Neural cell (in vitro differentiated cells): ENCODE results near the gene ACOT7. TPM values are rescaled to one million over a fixed set of nuclear protein-coding genes. Genes with fewer than 3 reads are reported as not detected.

Experiments used
- H2AFZ ChIP-seq: fragments of 200-600, 300-800 bp; sonication (generic), shearing (Covaris generic); 2 replicates; pipeline ENCODE4 v1.6.0; 2014; ENCODE audit warnings: low read depth, mild to moderate bottlenecking, antibody characterized with exemption, low read length, moderate library complexity
- H3F3A ChIP-seq: fragments of 200-600 bp; shearing (Covaris generic); 2 replicates; pipeline ENCODE4 v1.6.1; 2016; ENCODE audit warnings: mild to moderate bottlenecking, moderate library complexity, mixed read lengths, antibody characterized with exemption, low read length; ENCODE audit not compliant: insufficient read depth, poor library complexity, severe bottlenecking
- H3K27ac ChIP-seq: fragments of 200-600, 300-800 bp; sonication (generic), shearing (Covaris generic); 2 replicates; pipeline ENCODE4 v1.5.1; 2014; ENCODE audit warnings: mild to moderate bottlenecking, low read length, moderate library complexity
- H3K27me3 ChIP-seq: fragments of 300-800, 200-600 bp; sonication (generic), shearing (Covaris generic); 2 replicates; pipeline ENCODE4 v1.6.0; 2014; ENCODE audit warnings: mild to moderate bottlenecking, low read depth, low read length, moderate library complexity; ENCODE audit not compliant: insufficient read depth
- H3K36me3 ChIP-seq: fragments of 300-800, 200-600 bp; sonication (generic), shearing (Covaris generic); 2 replicates; pipeline ENCODE4 v1.5.1; 2014; ENCODE audit warnings: mild to moderate bottlenecking, antibody characterized with exemption, low read length, moderate library complexity; ENCODE audit not compliant: insufficient read depth
- H3K4me2 ChIP-seq: fragments of 300-800, 200-600 bp; sonication (generic), shearing (Covaris generic); 2 replicates; pipeline ENCODE4 v1.6.0; 2014; ENCODE audit warnings: mild to moderate bottlenecking, low read length
- H3K4me3 ChIP-seq: fragments of 300-800, 200-600 bp; sonication (generic), shearing (Covaris generic); 2 replicates; pipeline ENCODE4 v1.5.1; 2014; ENCODE audit warnings: mild to moderate bottlenecking, low read length, moderate library complexity
- H3K79me2 ChIP-seq: fragments of 200-600 bp; shearing (Covaris generic); replicated peaks from 2 replicates; pipeline ENCODE4 v1.6.0; 2014; ENCODE audit warnings: mild to moderate bottlenecking, low read length, moderate library complexity; ENCODE audit not compliant: insufficient read depth
- H3K9ac ChIP-seq: fragments of 300-800, 200-600 bp; sonication (generic), shearing (Covaris generic); 2 replicates; pipeline ENCODE4 v1.6.1; 2016; ENCODE audit warnings: mild to moderate bottlenecking, low read length, mixed read lengths
- H3K9me2 ChIP-seq: fragments of 200-600 bp; shearing (Covaris generic); 2 replicates; pipeline ENCODE4 v1.6.1; 2016; ENCODE audit warnings: mild to moderate bottlenecking, low read length, mixed read lengths; ENCODE audit not compliant: insufficient read depth
- H3K9me3 ChIP-seq: fragments of 200-600, 300-800 bp; sonication (generic), shearing (Covaris generic); 2 replicates; pipeline ENCODE4 v1.6.1; 2016; ENCODE audit warnings: mild to moderate bottlenecking, mixed run types, low read length, moderate library complexity, mixed read lengths
- H4K20me1 ChIP-seq: fragments of 200-600 bp; shearing (Covaris generic); 2 replicates; pipeline ENCODE4 v1.6.1; 2016; ENCODE audit warnings: mild to moderate bottlenecking, mixed run types; ENCODE audit not compliant: insufficient read depth
- CTCF ChIP-seq: fragments of 450-650 bp; IDR thresholded peaks from 2 replicates; pipeline ENCODE4 v1.5.1; 2014; ENCODE audit warnings: antibody characterized with exemption, mild to moderate bottlenecking, moderate library complexity; ENCODE audit not compliant: poor library complexity, severe bottlenecking
- EP300 ChIP-seq: fragments of 450-650 bp; conservative IDR thresholded peaks from 2 replicates; pipeline ENCODE4 v1.6.1; 2014; ENCODE audit warnings: antibody characterized with exemption, mild to moderate bottlenecking, moderate library complexity; ENCODE audit not compliant: poor library complexity, severe bottlenecking
- EZH2 ChIP-seq: fragments of 200-600, 300-800 bp; shearing (Covaris generic), sonication (generic); IDR thresholded peaks from 2 replicates; pipeline ENCODE4 v1.6.1; 2014; ENCODE audit warnings: antibody characterized with exemption, low read length, borderline replicate concordance, mild to moderate bottlenecking; ENCODE audit not compliant: insufficient read depth, poor library complexity, severe bottlenecking
- MXI1 ChIP-seq: fragments of 450-650 bp; conservative IDR thresholded peaks from 2 replicates; pipeline ENCODE4 v1.6.1; 2014; ENCODE audit warnings: antibody characterized with exemption, mild to moderate bottlenecking; ENCODE audit not compliant: poor library complexity, severe bottlenecking
- POLR2AphosphoS5 ChIP-seq: IDR thresholded peaks from 2 replicates; pipeline ENCODE4 v1.6.1; 2012
- RAD21 ChIP-seq: fragments of 450-650 bp; conservative IDR thresholded peaks from 2 replicates; pipeline ENCODE4 v1.6.1; 2014; ENCODE audit warnings: antibody characterized with exemption, mild to moderate bottlenecking, moderate library complexity
- REST ChIP-seq: IDR thresholded peaks from 2 replicates; pipeline ENCODE4 v1.6.1; 2012; ENCODE audit warnings: borderline replicate concordance
- SMC3 ChIP-seq: fragments of 450-650 bp; conservative IDR thresholded peaks from 2 replicates; pipeline ENCODE4 v1.6.1; 2014; ENCODE audit warnings: antibody characterized with exemption, mild to moderate bottlenecking, moderate library complexity; ENCODE audit not compliant: poor library complexity
- TAF1 ChIP-seq: IDR thresholded peaks from 2 replicates; pipeline ENCODE4 v1.6.1; 2012; ENCODE audit warnings: low read depth
- polyA plus RNA-seq: library from polyadenylated mRNA; depleted of rRNA; stranded (reverse); fragments of >200 nt; gene quantifications from 2 replicates; pipeline ENCODE4 v1.2.3, GENCODE V29; 2014

The ACOT7 gene
- polyA plus RNA-seq, 1 donor from 2014 or later = 101 TPM

DNA sequence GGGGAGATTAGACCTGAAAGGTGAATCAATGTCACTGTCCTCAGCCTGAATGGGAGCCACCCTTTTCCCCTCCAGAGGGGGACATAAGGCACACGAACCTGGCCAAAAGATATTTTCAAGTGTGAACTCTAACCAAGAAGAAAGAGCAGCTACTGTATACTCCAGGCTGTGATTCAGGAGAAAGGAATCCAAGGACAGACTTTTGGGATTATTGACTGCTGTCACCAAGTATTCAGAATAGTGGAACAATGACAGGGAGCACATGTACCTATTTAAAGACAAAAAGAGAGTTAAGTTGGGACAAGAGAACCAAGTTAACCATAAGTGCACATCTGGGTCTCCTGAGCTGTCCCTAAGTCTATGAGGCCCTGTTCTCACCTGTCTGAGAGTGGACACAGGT lies 160.2 kb downstream of the ACOT7 start:
- Histone ChIP-seq H3K4me2 (no peak overlapping the region), H3K9me2 (no peaks in the 10 kb centered on the region), H3K79me2 (peaks cover 14% of the 10 kb centered on the region), H2AFZ (no peak overlapping the region), H3K27ac (no peak overlapping the region), H3K27me3 (no peaks in the 10 kb centered on the region), H3K4me3 (no peak overlapping the region), H4K20me1 (no peaks in the 10 kb centered on the region), H3K36me3 (peaks cover 4% of the 10 kb centered on the region), H3K9me3 (no peaks in the 10 kb centered on the region), H3F3A (no peaks in the 10 kb centered on the region), H3K9ac (no peak overlapping the region)
- TF ChIP-seq EZH2 (no peak), SMC3 (no peak), POLR2AphosphoS5 (no peak), RAD21 (no peak)

DNA sequence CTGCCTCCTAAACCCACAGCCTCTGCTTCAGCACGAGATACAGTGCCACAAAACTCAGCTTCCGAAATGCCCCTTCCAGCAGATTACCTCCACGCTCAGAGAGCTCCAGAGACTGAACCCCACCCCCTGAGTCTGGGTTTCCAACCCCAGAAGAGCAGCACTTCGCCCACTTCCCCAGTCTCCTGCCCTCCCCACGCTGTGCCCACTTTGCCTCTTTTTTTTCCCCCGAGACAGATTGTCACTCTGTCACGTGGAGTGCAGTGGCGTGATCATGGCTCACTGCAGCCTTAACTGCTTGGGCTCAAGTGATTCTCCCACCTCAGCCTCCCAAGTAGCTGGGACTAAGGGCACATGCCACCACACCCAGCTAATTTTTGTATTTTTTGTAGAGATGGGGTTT lies 167.9 kb downstream of the ACOT7 start:
- Histone ChIP-seq H3K4me2 (no peak overlapping the region), H3K27me3 (no peaks in the 10 kb centered on the region), H3K79me2 (no peaks in the 10 kb centered on the region), H3K9me3 (no peaks in the 10 kb centered on the region), H2AFZ (no peak overlapping the region), H3K9me2 (no peaks in the 10 kb centered on the region), H4K20me1 (no peaks in the 10 kb centered on the region), H3K4me3 (no peak overlapping the region), H3K9ac (no peak overlapping the region), H3F3A (no peaks in the 10 kb centered on the region), H3K36me3 (no peaks in the 10 kb centered on the region), H3K27ac (no peak overlapping the region)
- TF ChIP-seq EP300 (no peak), POLR2AphosphoS5 (no peak), EZH2 (no peak), RAD21 (no peak), CTCF (no peak), MXI1 (no peak), TAF1 (no peak), REST (no peak), SMC3 (no peak)

DNA sequence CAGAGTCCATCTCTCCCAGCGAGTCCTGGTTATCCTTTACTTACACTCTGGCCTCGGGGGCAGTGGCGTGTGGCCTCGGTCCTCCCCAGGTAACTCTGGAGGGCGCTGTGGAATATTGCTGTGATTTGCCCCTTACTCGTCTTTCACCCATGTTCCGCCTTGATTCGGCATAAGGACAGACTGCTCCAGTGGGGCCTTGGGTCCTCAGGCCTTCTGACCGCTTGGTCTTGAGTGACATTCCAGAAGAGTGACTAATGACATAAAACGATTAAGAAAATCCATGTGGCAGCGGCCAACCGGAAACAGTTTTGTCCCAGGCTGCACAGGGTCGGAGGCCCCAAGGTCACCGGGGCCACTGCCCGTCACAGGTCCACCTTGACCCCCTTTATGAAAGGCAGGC lies 168.8 kb downstream of the ACOT7 start:
- H3K27ac ChIP-seq = no peak overlapping the region
- H3F3A ChIP-seq = no peaks in the 10 kb centered on the region
- H3K27me3 ChIP-seq = no peaks in the 10 kb centered on the region
- TF ChIP-seq POLR2AphosphoS5 (no peak), EP300 (no peak), REST (no peak), CTCF (no peak), EZH2 (no peak), MXI1 (no peak), RAD21 (no peak), TAF1 (no peak), SMC3 (no peak)
- H3K4me2 ChIP-seq = no peak overlapping the region
- H3K9me3 ChIP-seq = no peaks in the 10 kb centered on the region
- no peaks in the 10 kb centered on the region for H4K20me1 ChIP-seq
- H2AFZ ChIP-seq = no peak overlapping the region
- no peaks in the 10 kb centered on the region for H3K9me2 ChIP-seq
- H3K36me3 ChIP-seq = no peaks in the 10 kb centered on the region
- H3K9ac ChIP-seq = no peak overlapping the region
- H3K79me2 ChIP-seq = no peaks in the 10 kb centered on the region
- H3K4me3 ChIP-seq = no peak overlapping the region
